Neuron (in vitro differentiated cells): ENCODE data around the gene POLE4.

Experiments
- H2AFZ ChIP-seq: one replicate; pipeline ENCODE4 v1.6.1; 2013; ENCODE audit warnings: low read depth, mild to moderate bottlenecking, inconsistent platforms, low read length, moderate library complexity
- H3K27me3 ChIP-seq: one replicate; pipeline ENCODE4 v1.6.1; 2013; ENCODE audit warnings: low read length; ENCODE audit not compliant: insufficient read depth
- H3K36me3 ChIP-seq: one replicate; pipeline ENCODE4 v1.6.1; 2013; ENCODE audit warnings: low read length; ENCODE audit not compliant: insufficient read depth
- H3K4me1 ChIP-seq: one replicate; pipeline ENCODE4 v1.6.1; 2013; ENCODE audit warnings: low read length; ENCODE audit not compliant: insufficient read depth
- H3K4me3 ChIP-seq: 2 replicates; pipeline ENCODE4 v1.5.1; 2013; ENCODE audit warnings: mild to moderate bottlenecking, low read length, moderate library complexity
- H3K9me3 ChIP-seq: one replicate; pipeline ENCODE4 v1.6.1; 2013; ENCODE audit warnings: low read length

POLE4 gene

DNA sequence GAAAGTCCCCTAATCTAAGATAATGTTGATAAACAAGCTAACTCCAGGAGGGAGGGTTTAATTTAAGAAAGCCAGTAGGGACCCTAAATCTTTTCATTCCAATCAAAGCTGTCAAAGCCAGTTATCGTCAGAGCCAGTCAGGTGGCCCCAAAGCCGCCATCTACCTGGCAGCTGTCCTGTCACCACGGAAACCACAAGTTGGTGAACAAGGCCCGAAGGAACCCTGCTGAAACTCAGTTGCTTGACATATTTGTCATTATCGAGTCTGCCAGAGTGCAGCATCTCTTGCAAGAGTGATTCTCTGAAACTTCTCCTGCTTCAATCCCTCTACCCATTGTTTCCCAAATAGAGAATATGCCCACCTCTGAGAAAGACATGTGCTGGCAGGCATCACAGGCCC is 30.8 kb upstream of the POLE4 start:
- Histone ChIP-seq H3K36me3 (no peaks in the 10 kb centered on the region), H3K9me3 (no peaks in the 10 kb centered on the region), H3K4me3 (no peak overlapping the region), H3K4me1 (no peaks in the 10 kb centered on the region), H2AFZ (no peak overlapping the region), H3K27me3 (no peaks in the 10 kb centered on the region)

DNA sequence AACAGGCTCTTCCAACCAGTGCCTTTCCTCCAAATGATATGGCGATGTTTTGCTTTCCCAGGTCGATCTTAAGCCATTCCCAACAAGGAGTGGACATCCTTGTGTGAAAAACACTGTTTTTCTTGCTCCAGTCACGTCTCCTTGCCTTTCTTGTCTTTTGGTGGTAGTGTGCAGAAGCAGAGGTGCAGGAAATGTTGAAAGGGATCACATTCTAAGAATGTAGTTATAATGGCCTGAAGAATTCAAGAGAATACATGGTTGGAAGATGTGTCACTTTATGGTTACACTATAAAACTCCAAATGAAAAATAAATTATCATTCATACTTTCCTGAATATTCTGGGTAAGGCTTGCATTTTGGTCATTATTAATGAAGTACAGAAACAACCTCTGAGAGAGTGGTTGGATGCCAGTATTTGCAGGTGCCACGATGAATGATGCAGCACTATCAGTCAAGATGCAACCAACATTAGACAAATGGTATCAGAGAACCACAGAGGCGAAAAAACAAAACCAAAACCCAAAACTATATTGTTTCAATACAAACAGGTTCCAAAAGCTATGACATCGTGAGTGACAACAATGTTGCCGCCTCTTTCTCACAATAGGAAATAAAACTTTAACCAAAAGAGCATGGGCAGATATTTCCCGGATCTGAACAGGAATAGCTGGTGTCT is 27.5 kb upstream of the POLE4 start:
- no peaks in the 10 kb centered on the region for H3K4me1 ChIP-seq
- no peaks in the 10 kb centered on the region for H3K36me3 ChIP-seq
- H3K9me3 ChIP-seq = no peaks in the 10 kb centered on the region
- H3K27me3 ChIP-seq = no peaks in the 10 kb centered on the region
- H2AFZ ChIP-seq = no peak overlapping the region
- H3K4me3 ChIP-seq = no peak overlapping the region

DNA sequence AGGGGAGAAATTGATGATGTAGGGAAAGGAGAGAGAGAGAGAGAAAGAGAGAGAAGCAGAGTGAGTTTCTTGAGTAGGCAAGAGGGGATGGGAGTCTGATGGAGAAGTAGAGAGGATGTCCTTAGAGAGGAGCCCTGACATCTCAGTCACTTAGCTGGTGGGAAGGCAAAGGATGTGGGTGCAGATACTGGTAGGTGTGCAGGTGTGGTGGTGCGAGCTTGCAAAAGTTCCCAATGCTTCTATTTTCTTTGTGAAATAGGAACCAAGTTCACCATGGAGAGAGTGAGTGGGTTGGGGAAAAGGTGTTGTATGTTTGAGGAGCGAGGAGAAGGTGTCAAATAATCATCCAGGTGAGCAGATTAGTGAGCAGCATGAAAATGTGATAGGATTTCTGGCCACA is 26.5 kb upstream of the POLE4 start:
- no peaks in the 10 kb centered on the region for H3K9me3 ChIP-seq
- H2AFZ ChIP-seq = no peak overlapping the region
- no peak overlapping the region for H3K4me3 ChIP-seq
- no peaks in the 10 kb centered on the region for H3K36me3 ChIP-seq
- no peaks in the 10 kb centered on the region for H3K4me1 ChIP-seq
- no peaks in the 10 kb centered on the region for H3K27me3 ChIP-seq

GRCh38 chr2:74935975-74936391 is 22.5 kb upstream of the POLE4 start:
- H3K4me3 ChIP-seq = no peak overlapping the region
- no peaks in the 10 kb centered on the region for H3K9me3 ChIP-seq
- no peaks in the 10 kb centered on the region for H3K4me1 ChIP-seq
- H3K27me3 ChIP-seq = no peaks in the 10 kb centered on the region
- no peaks in the 10 kb centered on the region for H3K36me3 ChIP-seq
- H2AFZ ChIP-seq = no peak overlapping the region

DNA sequence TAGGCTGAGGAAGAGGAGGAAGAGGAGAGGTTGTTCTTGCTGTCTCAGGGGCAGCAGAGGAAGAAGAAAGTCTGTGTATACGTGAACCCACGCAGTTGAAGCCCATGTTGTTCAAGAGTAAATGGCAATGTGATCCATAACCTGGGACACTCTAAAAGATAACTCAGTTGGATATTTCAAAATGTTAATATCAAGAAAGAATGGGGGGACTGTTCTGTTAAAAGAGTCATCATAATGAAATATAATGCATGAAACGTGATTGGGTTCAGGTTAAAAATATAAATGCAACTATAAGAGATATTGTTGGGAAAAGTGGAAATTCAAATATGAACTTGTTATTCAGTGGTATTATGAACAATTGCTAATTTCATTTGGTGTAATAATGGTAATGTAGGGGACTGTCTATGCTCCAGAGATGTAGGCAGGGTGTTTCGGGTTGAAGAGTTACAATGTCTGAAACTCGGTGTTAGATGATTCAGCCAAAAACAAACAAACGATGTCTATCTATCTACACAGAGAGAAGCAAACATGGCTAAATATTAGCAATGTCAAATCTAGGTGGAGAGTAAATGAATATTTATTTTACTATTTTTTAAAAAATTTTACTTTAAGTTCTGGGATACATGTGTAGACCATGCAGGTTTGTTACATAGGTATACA is 21.1 kb upstream of the POLE4 start:
- no peaks in the 10 kb centered on the region for H3K27me3 ChIP-seq
- no peaks in the 10 kb centered on the region for H3K9me3 ChIP-seq

GRCh38 chr2:74938264-74938663 is 20.2 kb upstream of the POLE4 start:
- Histone ChIP-seq H3K4me1 (no peaks in the 10 kb centered on the region), H3K4me3 (no peak overlapping the region), H3K9me3 (no peaks in the 10 kb centered on the region), H3K27me3 (no peaks in the 10 kb centered on the region), H3K36me3 (no peaks in the 10 kb centered on the region), H2AFZ (no peak overlapping the region)

More for the DNA sequence above, 21.1 kb upstream of the POLE4 start:
- no peak overlapping the region for H3K4me3 ChIP-seq
- H3K36me3 ChIP-seq = no peaks in the 10 kb centered on the region
- H2AFZ ChIP-seq = no peak overlapping the region
- H3K4me1 ChIP-seq = no peaks in the 10 kb centered on the region

GRCh38 chr2:74939919-74940812 is 18.3 kb upstream of the POLE4 start:
- no peaks in the 10 kb centered on the region for H3K27me3 ChIP-seq
- no peak overlapping the region for H3K4me3 ChIP-seq
- no peaks in the 10 kb centered on the region for H3K36me3 ChIP-seq
- no peak overlapping the region for H2AFZ ChIP-seq
- H3K9me3 ChIP-seq = no peaks in the 10 kb centered on the region
- no peaks in the 10 kb centered on the region for H3K4me1 ChIP-seq

DNA sequence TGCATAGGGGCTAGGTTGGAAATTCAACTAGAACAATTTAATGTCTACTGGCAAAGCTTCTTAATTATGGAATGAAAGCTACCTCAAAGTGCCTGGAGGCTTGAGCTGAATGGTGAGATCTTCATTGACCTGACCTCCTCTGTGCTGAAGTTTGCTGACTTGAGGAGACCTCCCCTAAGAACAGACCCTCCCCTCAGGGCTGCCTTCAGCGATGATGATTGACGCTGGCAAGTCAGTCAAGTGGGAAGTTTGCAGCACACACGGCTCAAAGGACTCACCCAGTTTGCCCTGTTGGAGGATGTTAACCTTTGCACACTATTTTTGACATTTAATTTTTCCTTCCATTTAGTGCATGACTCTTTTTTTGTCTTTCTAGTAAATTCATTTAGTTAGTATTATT is 17.2 kb upstream of the POLE4 start:
- Histone ChIP-seq H3K4me1 (no peaks in the 10 kb centered on the region), H3K36me3 (no peaks in the 10 kb centered on the region), H2AFZ (no peak overlapping the region), H3K27me3 (no peaks in the 10 kb centered on the region), H3K9me3 (no peaks in the 10 kb centered on the region), H3K4me3 (no peak overlapping the region)

- H3K36me3 ChIP-seq = no peaks in the 10 kb centered on the region
- no peaks in the 10 kb centered on the region for H3K9me3 ChIP-seq
- no peaks in the 10 kb centered on the region for H3K4me1 ChIP-seq
- H3K4me3 ChIP-seq = no peak overlapping the region
- H2AFZ ChIP-seq = no peak overlapping the region
- no peaks in the 10 kb centered on the region for H3K27me3 ChIP-seq
These were observed 16.2 kb upstream of the POLE4 start for GRCh38 chr2:74942263-74942662.

GRCh38 chr2:74944987-74945787 is 13.3 kb upstream of the POLE4 start:
- no peak overlapping the region for H3K4me3 ChIP-seq
- no peak overlapping the region for H2AFZ ChIP-seq
- peaks cover 6% of the 10 kb centered on the region for H3K9me3 ChIP-seq
- no peaks in the 10 kb centered on the region for H3K4me1 ChIP-seq
- H3K36me3 ChIP-seq = no peaks in the 10 kb centered on the region
- H3K27me3 ChIP-seq = no peaks in the 10 kb centered on the region

GRCh38 chr2:74945788-74946331 is 12.6 kb upstream of the POLE4 start:
- Histone ChIP-seq H3K4me1 (no peaks in the 10 kb centered on the region), H3K36me3 (no peaks in the 10 kb centered on the region), H2AFZ (no peak overlapping the region), H3K27me3 (no peaks in the 10 kb centered on the region), H3K4me3 (no peak overlapping the region), H3K9me3 (peaks cover 6% of the 10 kb centered on the region)

- H2AFZ ChIP-seq = no peak overlapping the region
- peaks cover 6% of the 10 kb centered on the region for H3K9me3 ChIP-seq
- H3K4me1 ChIP-seq = no peaks in the 10 kb centered on the region
- H3K27me3 ChIP-seq = no peaks in the 10 kb centered on the region
- H3K4me3 ChIP-seq = no peak overlapping the region
- H3K36me3 ChIP-seq = no peaks in the 10 kb centered on the region
These were observed 10.7 kb upstream of the POLE4 start for GRCh38 chr2:74947703-74948102.
